ENCODE data around the gene AADACL2.

DNA sequence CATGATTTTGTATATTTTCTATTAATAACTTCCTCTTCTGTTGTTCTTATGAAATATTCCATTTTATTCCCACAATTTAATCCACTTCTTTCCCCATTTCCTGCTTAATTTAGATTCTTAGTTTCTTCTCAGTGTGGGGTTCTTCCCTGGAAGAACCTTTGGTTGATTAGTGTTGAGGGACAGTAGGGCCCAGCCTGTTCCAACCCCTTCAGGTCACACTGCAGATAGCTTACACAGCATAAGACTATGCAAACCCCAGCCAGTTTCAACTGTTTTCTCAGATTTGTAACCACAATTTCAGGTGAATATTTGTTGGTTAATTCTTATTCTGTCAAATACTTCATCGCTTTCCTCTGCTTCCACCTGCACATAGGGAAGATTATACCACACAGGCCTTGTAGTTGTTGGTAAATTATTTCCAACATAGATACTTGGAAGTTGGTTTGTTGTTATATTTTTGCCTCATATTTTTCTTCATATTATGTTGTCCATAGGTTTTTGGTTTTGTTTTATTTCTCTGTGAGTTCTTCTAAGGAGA lies 34.7 kb downstream of the AADACL2 start:
- TF ChIP-seq GATA3 (IDR thresholded peaks at IDR 0.05; ENCODE audit: low read depth, low read length): no peak
- TF ChIP-seq GATA2 (IDR thresholded peaks at IDR 0.05; ENCODE audit: low read depth, low read length): no peak
